ENCODE measurements around the gene CKS1B.
"Not testable (repeated sequence)": the region's sequence is repeated elsewhere in the genome, so short reads cannot be mapped to it uniquely, and the experiment has no call there.

CKS1B gene

DNA sequence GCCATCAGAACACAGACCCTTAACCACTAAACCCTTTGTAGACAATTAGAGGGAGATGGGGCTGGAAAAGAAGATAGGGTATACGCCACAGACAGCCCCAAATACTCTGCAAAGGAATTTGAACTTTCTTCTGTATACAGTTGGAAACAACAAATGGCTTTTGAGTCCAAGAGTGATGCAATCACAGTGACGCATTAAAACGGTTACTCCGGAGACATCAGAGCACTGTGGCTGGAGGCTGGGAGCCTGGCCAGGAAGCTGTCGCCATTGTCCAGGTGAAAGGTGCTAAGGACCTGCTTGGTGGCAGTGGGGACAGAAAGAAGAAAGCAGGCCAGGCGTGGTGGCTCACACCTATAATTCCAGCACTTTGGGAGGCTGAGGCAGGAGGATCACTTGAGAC lies 12.8 kb downstream of the CKS1B start:
- no peak for DNase-seq (ENCODE audit: low spot score)

DNA sequence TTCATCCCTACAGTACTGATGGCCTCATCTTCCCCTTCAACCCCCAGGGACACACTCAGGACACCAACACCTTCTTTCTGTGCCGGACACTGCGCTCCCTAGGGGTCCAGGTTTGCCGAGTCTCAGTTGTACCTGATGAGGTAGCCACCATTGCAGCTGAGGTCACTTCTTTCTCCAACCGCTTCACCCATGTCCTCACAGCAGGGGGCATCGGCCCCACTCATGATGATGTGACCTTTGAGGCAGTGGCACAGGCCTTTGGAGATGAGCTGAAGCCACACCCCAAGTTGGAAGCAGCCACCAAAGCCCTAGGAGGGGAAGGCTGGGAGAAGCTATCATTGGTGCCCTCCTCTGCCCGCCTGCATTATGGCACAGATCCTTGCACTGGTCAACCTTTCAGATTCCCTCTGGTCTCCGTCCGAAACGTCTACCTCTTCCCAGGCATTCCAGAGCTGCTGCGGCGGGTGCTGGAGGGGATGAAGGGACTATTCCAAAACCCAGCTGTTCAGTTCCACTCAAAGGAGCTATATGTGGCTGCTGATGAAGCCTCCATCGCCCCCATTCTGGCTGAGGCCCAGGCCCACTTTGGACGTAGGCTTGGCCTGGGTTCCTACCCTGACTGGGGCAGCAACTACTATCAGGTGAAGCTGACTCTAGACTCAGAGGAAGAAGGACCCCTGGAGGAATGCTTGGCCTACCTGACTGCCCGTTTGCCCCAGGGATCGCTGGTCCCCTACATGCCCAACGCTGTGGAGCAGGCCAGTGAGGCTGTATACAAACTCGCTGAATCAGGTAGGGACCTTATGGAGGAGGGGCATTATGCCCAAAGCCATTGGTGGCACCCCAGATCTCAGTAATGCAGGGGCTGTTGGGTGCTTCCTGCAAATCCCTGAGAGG lies 13.8 kb downstream of the CKS1B start:
- no peak for DNase-seq (ENCODE audit: low spot score)

DNA sequence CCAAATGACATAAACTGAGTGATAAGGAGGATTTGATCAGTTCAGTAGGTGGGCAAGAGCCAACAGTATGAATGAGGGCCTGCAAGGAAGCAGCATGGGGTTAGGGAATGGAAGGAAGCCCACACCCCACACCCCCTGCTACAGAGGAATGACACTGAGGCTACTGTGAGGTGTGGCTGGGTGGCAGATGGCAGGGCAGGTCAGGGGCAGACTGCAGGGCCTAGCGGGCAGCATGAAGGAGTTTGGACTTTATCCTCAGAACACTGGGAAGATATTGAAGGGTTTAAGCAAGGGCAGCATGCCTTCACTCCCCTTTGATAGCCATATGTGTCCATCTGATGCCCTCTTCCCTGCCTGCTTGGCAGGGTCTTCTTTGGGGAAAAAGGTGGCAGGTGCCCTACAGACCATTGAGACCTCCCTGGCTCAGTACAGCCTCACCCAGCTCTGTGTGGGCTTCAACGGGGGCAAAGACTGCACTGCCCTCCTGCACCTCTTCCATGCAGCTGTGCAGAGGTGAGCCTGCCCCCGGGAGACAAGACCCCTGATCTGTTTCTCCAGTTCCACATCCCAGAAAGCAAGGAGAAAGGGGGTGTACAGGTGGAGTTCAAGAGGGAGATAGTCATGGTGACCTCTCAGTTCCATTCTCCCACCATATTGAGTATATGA lies 14.8 kb downstream of the CKS1B start:
- no peak for DNase-seq (ENCODE audit: low spot score)

DNA sequence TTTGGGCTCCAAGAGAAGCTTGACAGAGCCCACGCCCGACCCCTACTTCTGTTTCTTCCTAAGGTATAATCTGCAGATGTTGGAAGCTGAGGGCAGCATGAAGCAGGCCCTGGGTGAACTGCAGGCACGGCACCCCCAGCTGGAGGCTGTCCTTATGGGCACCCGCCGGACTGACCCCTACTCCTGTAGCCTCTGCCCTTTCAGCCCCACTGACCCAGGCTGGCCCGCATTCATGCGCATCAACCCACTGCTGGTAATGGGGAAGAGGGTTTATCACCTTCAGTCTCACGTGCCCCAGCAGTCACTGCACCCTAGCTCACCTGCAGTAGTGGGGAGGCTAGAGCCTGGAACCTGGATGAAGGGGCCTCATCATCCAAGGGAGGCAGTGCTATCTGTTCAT lies 15.8 kb downstream of the CKS1B start:
- DNase-seq (ENCODE audit: low spot score) = no peak

- peak; percentile 67 for DNase-seq (ENCODE audit: low spot score)
Measured at GRCh38 chr1:154992721-154993571, 18.5 kb downstream of the CKS1B start.

DNA sequence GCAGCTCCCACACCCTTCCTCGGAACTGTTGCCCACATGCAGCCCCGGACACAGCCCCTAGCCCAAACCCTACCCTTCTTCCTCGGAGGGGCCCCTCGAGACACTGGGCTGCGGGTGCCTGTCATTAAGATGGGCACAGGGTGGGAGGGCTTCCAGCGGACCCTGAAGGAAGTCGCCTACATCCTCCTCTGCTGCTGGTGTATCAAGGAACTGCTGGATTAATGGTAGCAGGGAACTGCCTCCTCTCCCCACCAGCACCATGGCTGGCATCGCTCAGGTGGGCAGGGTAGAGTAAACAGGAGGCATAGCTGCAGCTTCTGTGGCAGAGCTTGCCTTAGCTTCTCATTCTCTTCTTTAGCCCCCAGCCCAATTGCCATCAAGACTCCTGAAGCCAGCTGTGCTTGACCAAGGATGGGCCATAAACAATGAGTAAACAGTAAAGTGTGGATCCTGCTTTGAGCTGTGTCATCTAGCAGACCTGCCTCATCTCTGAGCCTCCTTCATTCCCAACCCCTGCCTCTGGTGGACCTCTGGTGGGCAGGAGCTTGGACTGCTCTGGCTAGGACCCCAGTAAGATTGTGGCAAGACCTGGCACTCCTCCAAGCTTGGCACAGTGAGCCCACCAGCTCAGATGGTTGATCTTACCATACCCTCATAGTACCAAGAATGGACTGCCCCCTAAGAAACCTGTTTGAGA lies 19.2 kb downstream of the CKS1B start, which contains the start of gene LENEP:
Gene LENEP (plus strand): TSS at position 15 of the 697 bp plus-strand sequence. CDS start 22 bp downstream, at position 37.
- DNase-seq (ENCODE audit: low spot score) = no peak

GRCh38 chr1:154994269-154994587 lies 19.7 kb downstream of the CKS1B start:
- DNase-seq (ENCODE audit: low spot score) = no peak

- no peak for DNase-seq (ENCODE audit: low spot score)
Measured at GRCh38 chr1:154994591-154994990, 20.1 kb downstream of the CKS1B start.

DNA sequence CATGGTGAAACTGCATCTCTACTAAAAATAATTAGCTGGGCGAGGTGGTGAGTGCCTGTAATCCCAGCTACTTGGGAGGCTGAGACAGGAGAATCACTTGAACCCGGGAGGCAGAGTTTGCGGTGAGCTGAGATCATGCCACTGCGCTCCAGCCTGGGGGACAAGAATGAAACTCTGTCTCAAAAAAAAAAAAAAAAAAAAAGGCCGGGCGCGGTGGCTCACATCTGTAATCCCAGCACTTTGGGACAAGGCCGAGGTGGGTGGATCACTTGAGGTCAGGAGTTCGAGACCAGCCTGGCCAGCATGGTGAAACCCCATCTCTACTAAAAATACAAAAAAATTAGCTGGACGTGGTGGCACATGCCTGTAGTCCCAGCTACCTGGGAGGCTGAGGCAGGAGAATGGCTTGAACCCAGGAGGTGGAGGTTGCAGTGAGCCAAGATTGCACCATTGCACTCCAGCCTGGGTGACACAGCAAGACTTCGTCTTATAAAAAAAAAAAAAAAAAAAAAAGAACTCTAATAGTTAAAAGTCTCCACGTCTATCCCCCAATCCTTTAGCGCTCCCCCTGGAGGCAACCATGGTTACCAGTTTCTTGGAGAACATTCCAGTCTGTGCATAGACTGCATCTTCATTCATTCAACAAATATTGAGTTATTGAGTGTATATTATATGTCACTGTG lies 21.0 kb downstream of the CKS1B start:
- DNase-seq (ENCODE audit: low spot score) = not testable (repeated sequence)

GRCh38 chr1:154996966-154997701 lies 22.7 kb downstream of the CKS1B start:
- no peak for DNase-seq (ENCODE audit: low spot score)

GRCh38 chr1:154998201-154998780 lies 23.8 kb downstream of the CKS1B start:
- DNase-seq (ENCODE audit: low spot score) = no peak

DNA sequence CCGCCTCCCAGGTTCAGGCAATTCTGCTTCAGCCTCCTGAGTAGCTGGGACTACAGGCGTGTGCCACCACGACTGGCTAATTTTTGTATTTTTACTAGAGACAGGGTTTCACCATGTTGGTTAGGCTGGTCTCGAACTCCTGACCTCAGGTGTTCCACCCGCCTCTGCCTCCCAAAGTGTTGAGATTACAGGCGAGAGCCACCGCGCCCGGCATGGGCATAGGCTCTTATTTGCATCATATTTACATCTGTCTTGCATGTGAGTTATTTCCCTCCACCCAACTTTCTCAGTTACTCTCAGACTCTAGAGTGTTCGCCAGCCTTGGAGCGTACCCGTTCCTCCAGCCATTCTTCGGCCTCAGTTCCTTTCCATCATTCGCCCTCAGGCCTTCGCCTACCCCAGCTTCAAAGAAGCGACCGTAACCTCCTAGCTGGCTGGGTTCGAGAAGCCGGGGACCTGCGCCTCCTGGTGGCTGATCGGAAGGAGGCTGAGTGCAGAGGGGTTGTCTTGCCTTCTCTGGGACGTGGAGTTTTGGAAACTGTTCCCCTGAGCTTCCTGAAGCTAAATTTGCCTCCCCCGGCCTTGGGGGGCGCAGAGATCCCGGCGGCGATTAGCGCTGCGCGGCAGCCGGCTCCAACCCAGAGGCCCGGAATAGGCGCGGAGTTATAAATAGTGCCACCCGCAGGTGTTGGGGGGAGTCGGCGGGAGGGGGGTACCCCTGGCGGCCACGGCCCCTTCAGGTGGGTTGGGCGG lies 24.5 kb downstream of the CKS1B start:
- DNase-seq (ENCODE audit: low spot score) = peak; percentile 85

- DNase-seq (ENCODE audit: low spot score) = no peak
Measured at GRCh38 chr1:154999571-155000410, 25.3 kb downstream of the CKS1B start.

- no peak for DNase-seq (ENCODE audit: low spot score)
Measured at GRCh38 chr1:155000411-155000725, 25.9 kb downstream of the CKS1B start.

DNA sequence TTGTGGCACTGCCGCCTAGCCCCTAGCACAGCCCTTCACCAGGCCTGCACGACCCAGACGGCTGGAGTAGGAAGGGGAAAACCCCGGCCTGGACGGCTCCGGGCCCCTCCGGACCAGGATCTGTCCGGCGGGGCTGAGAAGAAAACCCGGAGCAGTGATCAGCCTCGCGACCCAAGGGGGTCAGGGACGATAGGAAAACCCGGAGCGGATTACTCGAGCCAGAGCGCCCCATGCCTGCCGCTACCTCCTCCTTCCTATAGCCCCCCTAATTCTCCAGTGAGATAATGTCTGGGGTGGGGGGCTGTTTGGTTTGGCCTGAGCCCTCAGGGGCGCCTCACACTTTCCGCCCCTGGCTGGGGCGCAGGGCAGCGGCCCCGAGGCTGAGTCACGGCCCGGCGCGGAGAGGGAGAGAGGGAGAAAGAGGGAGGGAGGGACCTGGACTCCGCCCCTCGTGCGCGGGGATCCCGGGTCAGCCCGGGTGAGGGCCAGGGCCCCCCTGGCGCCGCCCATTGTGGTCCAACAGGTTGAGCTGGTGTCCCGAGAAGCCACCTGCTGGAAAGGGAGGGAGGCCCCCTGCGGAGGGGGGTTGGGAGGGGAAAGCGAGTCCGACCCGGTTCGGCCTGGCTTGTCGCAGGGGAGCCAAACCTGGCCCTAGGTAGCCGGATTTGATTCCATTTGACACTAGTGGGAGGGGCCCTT lies 26.4 kb downstream of the CKS1B start:
- DNase-seq (ENCODE audit: low spot score) = peak; percentile 91

DNA sequence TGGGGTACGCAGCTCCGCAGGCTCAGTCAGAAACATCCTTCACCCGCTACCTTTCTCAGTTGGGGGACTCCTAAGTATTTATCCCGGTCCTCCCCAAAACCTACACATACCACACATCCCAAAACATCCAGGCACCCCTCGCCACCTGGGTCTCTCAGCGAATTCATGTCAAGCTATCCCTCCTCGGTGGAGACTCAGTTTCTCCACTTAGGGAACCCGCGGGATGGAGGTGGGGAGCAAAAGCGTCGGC lies 26.9 kb downstream of the CKS1B start:
- DNase-seq (ENCODE audit: low spot score) = no peak

- DNase-seq (ENCODE audit: low spot score) = peak; percentile 99
Measured at GRCh38 chr1:155001675-155002463, 27.4 kb downstream of the CKS1B start.

Data from D341Med (cell line).